ENCODE measurements around the gene SF3B6. TPM values are rescaled to one million over a fixed set of nuclear protein-coding genes. Genes with fewer than 3 reads are reported as not detected.

Gene SF3B6
- total RNA-seq, 1 donor from 2014 or later = 105 TPM

GRCh38 chr2:24072259-24072658 lies 3.9 kb downstream of the SF3B6 start:
- no peak overlapping the region for H3K4me3 Mint-ChIP-seq (ENCODE audit: unreplicated experiment)
- Histone ChIP-seq H3K9me3 (ENCODE audit: insufficient read depth, low read depth, low read length) (no peaks in the 10 kb centered on the region), H3K79me2 (ENCODE audit: insufficient read depth, low read length) (peaks cover 60% of the 10 kb centered on the region), H3K4me1 (ENCODE audit: insufficient read depth, low read length) (peaks cover 4% of the 10 kb centered on the region), H4K20me1 (ENCODE audit: insufficient read depth, low read length) (peaks cover 34% of the 10 kb centered on the region), H2AFZ (ENCODE audit: low read depth, low read length) (no peak overlapping the region), H3K4me3 (ENCODE audit: insufficient read depth, low read depth, low read length) (no peak overlapping the region), H3K27me3 (ENCODE audit: insufficient read depth, low read length) (no peaks in the 10 kb centered on the region), H3K27ac (ENCODE audit: low read depth, low read length) (no peak overlapping the region), H3K9ac (ENCODE audit: low read length) (no peak overlapping the region), H3K4me2 (ENCODE audit: low read length) (no peak overlapping the region), H3K36me3 (ENCODE audit: insufficient read depth, low read length) (peaks cover 39% of the 10 kb centered on the region)
- H3K36me3 Mint-ChIP-seq (ENCODE audit: low read depth, unreplicated experiment) = peaks cover 11% of the 10 kb centered on the region
- H3K9me3 Mint-ChIP-seq (ENCODE audit: unreplicated experiment) = no peaks in the 10 kb centered on the region
- H3K4me1 Mint-ChIP-seq (ENCODE audit: low read depth, unreplicated experiment) = peaks cover 1% of the 10 kb centered on the region
- FAIRE-seq (no peak), DNase-seq (ENCODE audit: low read depth) (no peak)
- H3K27ac Mint-ChIP-seq (ENCODE audit: unreplicated experiment) = no peak overlapping the region
- H3K27me3 Mint-ChIP-seq (ENCODE audit: low read depth, unreplicated experiment) = no peaks in the 10 kb centered on the region
- TF ChIP-seq CTCF (IDR thresholded peaks at IDR 0.05; ENCODE audit: insufficient read depth, low read depth, low read length) (no peak), EZH2 (IDR thresholded peaks at IDR 0.05; ENCODE audit: insufficient read depth, low read length) (no peak)

GRCh38 chr2:24065341-24065740 lies 10.8 kb downstream of the SF3B6 start:
- Histone ChIP-seq H3K27me3 (ENCODE audit: insufficient read depth, low read length) (no peaks in the 10 kb centered on the region), H4K20me1 (ENCODE audit: insufficient read depth, low read length) (peaks cover 10% of the 10 kb centered on the region), H3K9ac (ENCODE audit: low read length) (no peak overlapping the region), H3K4me1 (ENCODE audit: insufficient read depth, low read length) (no peaks in the 10 kb centered on the region), H2AFZ (ENCODE audit: low read depth, low read length) (no peak overlapping the region), H3K79me2 (ENCODE audit: insufficient read depth, low read length) (peaks cover 9% of the 10 kb centered on the region), H3K4me2 (ENCODE audit: low read length) (no peak overlapping the region), H3K4me3 (ENCODE audit: insufficient read depth, low read depth, low read length) (no peak overlapping the region), H3K36me3 (ENCODE audit: insufficient read depth, low read length) (peaks cover 22% of the 10 kb centered on the region), H3K27ac (ENCODE audit: low read depth, low read length) (no peak overlapping the region), H3K9me3 (ENCODE audit: insufficient read depth, low read depth, low read length) (no peaks in the 10 kb centered on the region)
- FAIRE-seq (no peak), DNase-seq (ENCODE audit: low read depth) (no peak)
- H3K36me3 Mint-ChIP-seq (ENCODE audit: low read depth, unreplicated experiment) = peaks cover 8% of the 10 kb centered on the region
- no peaks in the 10 kb centered on the region for H3K9me3 Mint-ChIP-seq (ENCODE audit: unreplicated experiment)
- peaks cover 2% of the 10 kb centered on the region for H3K4me1 Mint-ChIP-seq (ENCODE audit: low read depth, unreplicated experiment)
- no peak overlapping the region for H3K4me3 Mint-ChIP-seq (ENCODE audit: unreplicated experiment)
- no peak overlapping the region for H3K27ac Mint-ChIP-seq (ENCODE audit: unreplicated experiment)
- TF ChIP-seq CTCF (IDR thresholded peaks at IDR 0.05; ENCODE audit: insufficient read depth, low read depth, low read length) (no peak), EZH2 (IDR thresholded peaks at IDR 0.05; ENCODE audit: insufficient read depth, low read length) (no peak)
- H3K27me3 Mint-ChIP-seq (ENCODE audit: low read depth, unreplicated experiment) = no peaks in the 10 kb centered on the region

DNA sequence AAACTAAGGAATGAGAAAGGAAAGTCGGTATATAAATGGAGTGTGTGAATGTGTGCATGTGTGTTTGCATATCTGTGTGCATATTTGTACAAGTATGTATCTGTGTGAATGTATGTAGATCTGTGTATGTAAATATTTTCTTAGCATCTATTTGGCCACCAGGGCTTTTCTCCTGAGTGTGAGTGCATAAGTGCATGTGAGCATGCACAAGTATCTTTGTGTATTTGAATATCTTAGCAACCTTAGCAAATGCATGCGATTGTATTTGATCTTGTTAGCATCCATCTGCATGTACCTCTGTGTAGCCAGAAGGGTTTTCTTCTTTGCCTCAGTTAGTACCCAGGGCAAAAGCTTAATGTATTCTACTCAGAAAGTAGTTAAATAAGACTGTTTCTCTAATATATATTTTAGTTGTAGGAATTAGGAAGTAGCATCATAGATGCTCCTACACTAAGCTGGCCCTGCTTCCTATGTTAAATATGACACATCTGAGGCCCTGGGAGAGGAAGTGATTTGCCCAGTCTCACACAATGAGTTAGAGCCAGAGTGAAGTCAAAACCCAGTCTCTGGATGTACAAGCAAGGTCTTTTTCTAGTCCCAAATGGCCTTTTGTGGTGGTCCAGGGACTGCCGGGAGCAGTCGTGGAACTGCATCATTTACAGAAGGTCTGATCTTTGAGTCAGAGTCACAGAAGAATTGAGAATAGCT lies 17.4 kb downstream of the SF3B6 start:
- FAIRE-seq (no peak), DNase-seq (ENCODE audit: low read depth) (no peak)
- Histone ChIP-seq H3K27ac (ENCODE audit: low read depth, low read length) (no peak overlapping the region), H3K79me2 (ENCODE audit: insufficient read depth, low read length) (no peaks in the 10 kb centered on the region), H3K27me3 (ENCODE audit: insufficient read depth, low read length) (no peaks in the 10 kb centered on the region), H2AFZ (ENCODE audit: low read depth, low read length) (no peak overlapping the region), H3K4me1 (ENCODE audit: insufficient read depth, low read length) (no peaks in the 10 kb centered on the region), H4K20me1 (ENCODE audit: insufficient read depth, low read length) (no peaks in the 10 kb centered on the region), H3K9ac (ENCODE audit: low read length) (no peak overlapping the region), H3K36me3 (ENCODE audit: insufficient read depth, low read length) (no peaks in the 10 kb centered on the region), H3K4me3 (ENCODE audit: insufficient read depth, low read depth, low read length) (no peak overlapping the region), H3K4me2 (ENCODE audit: low read length) (no peak overlapping the region), H3K9me3 (ENCODE audit: insufficient read depth, low read depth, low read length) (no peaks in the 10 kb centered on the region)
- Mint-ChIP-seq H3K4me3 (ENCODE audit: unreplicated experiment) (no peak overlapping the region), H3K27ac (ENCODE audit: unreplicated experiment) (no peak overlapping the region), H3K4me1 (ENCODE audit: low read depth, unreplicated experiment) (no peaks in the 10 kb centered on the region), H3K36me3 (ENCODE audit: low read depth, unreplicated experiment) (peaks cover 6% of the 10 kb centered on the region), H3K27me3 (ENCODE audit: low read depth, unreplicated experiment) (no peaks in the 10 kb centered on the region), H3K9me3 (ENCODE audit: unreplicated experiment) (peaks cover 2% of the 10 kb centered on the region)
- TF ChIP-seq EZH2 (IDR thresholded peaks at IDR 0.05; ENCODE audit: insufficient read depth, low read length) (no peak), CTCF (IDR thresholded peaks at IDR 0.05; ENCODE audit: insufficient read depth, low read depth, low read length) (no peak)

Measured in astrocyte (in vitro differentiated cells and primary cell).